GM19438 (cell line): Measurements from ENCODE around the gene RASSF10.

ENCODE experiments used
- ATAC-seq: cut with Tn5 transposase; IDR thresholded peaks from one replicate; pipeline ENCODE4 v1.9.1; 2021; ENCODE audit warnings: low read depth; ENCODE audit not compliant: unreplicated experiment

Gene RASSF10

DNA sequence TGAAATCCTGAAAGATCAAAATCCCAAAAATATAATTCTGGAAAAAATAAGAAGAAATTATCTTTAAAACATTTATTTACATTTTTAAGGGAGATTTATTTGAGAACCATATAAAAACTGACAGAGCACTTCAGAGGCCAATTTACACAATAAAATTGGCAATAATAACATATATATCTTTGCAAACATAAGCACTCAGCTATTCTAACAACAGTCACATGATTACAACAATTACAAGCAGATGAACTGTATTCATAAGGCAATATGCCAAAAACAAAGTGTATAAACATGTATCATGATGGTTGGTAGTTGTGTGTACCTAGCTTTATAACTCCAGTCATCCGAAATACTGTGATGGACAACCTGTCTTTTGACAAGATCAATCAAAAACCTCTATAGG, 17.7 kb upstream of the RASSF10 start:
- no peak for ATAC-seq

DNA sequence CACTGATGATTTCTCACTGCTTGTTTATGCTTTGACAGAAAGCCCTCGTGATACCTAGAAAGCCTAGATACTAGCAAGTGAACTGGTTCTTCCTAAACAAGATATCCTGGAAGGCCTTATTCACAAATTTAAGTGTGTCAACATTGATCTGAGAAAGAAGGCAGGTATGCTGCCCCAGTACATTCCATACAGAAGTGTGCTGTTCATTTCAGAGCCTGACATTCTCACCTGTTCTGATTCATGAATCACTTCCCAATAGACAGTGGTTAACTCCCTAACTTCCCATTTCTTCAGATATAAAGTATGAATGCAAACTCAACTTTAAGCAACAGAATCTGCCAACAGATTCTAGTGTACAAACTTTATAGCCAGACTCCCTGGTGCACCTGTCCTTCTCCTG, 15.5 kb upstream of the RASSF10 start:
- no peak for ATAC-seq

- ATAC-seq: no peak
Measured at GRCh38 chr11:12994476-12994875, 14.6 kb upstream of the RASSF10 start.

DNA sequence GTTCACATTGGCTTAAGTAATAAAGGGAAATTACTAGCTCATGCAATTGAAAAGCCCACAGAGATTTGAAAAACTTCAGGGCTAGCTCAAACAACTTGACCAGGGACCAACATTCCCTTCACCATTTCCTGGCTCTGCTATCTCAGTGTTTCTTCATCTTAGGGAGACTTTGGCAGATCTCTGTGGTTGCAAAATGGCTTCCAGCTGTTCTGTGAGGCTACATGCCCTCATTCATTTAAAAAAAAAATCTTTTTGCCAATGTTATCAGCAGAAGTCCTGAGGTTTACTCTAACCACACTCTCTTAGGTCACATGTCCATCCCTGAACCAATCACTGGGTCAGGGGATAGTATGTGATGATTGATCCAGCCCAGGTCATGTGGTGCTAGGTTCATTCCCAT, 13.9 kb upstream of the RASSF10 start:
- ATAC-seq: no peak

DNA sequence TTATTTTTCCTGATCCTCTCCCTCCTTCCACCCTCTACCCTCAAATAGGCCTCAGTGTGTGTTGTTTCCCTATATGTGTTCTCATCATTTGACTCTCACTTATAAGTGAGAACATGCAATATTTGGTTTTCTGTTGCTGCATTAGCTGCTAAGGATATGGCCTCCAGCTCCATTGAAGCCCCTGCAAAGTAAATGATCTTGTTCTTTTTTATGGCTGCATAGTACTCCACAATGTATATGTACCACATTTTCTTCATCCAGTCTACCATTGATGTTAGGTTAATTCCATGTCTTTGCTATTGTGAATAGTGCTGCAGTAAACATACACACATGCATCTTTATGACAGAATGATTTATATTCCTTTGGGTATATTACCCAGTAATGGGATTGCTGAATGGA, 13.3 kb upstream of the RASSF10 start:
- no peak for ATAC-seq

DNA sequence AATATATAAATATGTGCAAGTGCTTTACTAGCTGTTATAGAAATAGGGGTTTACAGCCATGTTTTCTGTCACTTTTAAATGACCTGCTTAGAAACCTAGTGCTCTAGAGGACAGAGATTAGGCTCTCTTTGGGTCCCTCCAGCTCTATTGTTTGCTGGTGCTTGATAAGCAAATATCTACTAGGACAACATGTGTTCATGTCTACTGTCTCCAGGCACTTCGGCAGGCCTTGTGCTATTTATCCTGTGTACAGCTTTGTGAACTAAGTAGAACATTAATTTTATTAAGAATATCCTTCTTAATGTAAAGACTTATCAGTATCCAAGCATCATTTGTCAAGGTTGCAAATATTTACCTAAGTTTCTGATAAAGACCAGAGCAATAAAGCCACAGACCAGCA, 11.9 kb upstream of the RASSF10 start:
- ATAC-seq: no peak

- no peak for ATAC-seq
Measured at GRCh38 chr11:12998336-12998735, 10.8 kb upstream of the RASSF10 start.

GRCh38 chr11:12999597-12999996, 9.5 kb upstream of the RASSF10 start:
- no peak for ATAC-seq

DNA sequence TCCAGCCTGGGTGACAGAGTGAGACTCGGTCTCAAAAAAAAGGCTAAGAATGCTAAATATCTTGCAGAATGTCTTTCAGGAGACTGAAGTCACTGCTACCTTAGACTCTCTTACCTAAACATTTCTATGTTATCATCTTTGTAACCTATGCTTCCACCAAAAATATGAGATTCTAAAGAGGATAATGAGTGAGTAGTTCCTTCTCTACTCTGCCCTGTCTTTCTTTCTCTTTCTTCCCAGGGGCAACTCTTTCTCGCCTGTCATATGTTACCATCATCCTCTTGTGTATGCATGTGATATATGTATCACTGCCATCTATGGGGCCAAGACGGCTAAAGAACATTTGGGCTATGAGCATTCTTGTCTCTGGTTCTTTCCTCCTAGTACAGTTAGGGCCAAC, 9.0 kb upstream of the RASSF10 start:
- no peak for ATAC-seq

DNA sequence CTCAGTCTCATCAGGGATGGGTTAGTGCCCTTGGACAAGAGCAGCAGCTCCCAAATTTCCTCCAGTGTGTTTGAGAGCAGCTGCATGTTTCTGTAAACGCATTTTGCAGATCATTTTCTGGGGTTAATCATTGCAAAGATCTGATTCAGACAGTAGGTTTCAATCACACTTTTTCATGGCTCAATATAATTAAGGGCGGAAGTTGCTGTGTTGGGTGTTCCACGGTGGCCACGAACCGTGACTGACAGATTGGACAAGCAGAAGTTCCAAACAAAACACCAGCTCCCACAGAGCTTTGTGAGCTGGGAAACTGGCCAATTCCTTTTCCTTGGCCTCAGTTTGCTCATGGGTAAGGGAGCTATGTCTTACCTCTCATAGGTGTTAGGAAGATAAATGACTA, 8.4 kb upstream of the RASSF10 start:
- ATAC-seq: no peak

- ATAC-seq: no peak
Measured at GRCh38 chr11:13003736-13004493, 5.2 kb upstream of the RASSF10 start.

DNA sequence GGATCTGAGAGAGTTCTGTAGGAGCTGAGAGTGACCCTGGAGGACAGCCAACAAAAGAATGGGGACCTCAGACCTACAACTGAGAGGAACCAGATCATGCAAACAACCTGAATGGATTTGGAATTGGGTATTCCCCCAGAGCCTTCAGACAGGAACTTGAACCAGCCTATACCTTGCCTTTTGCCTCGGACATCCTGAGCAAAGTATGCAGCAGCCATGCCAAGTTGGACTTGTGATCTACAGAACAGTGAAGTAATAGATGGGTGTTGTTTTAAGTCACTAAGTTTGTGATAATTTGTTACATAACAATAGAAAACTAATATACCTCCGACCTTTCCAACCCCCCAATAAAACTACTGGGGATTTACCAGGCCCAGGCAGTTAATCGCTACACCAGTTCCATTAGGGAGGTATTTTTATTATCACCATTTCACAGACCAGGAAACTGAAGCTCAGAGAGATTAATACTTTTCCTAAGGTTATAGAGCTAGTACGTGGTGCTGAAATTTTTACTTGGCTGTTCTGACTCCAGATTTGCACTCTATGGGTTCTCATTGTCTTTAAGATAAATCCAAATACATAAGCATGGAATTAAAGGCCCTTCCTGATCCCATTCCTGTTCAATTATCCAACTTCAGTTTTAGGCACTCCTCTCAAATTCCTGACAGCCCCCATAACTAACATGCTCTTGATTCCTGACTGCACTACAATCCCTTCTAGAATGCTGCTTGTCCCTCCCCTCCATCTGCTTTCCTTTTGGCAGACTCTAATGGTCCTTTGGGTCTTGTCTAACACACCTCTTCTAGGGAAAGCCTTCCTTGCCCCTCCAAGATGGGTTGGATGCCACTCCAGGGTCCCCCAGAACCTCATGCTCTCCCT, 1.7 kb upstream of the RASSF10 start:
- no peak for ATAC-seq

- no peak for ATAC-seq
Measured at GRCh38 chr11:13008061-13008435, 1.1 kb upstream of the RASSF10 start.

- ATAC-seq: peak; percentile 38
Measured at GRCh38 chr11:13009476-13009920, 382 bp downstream of the RASSF10 start.

DNA sequence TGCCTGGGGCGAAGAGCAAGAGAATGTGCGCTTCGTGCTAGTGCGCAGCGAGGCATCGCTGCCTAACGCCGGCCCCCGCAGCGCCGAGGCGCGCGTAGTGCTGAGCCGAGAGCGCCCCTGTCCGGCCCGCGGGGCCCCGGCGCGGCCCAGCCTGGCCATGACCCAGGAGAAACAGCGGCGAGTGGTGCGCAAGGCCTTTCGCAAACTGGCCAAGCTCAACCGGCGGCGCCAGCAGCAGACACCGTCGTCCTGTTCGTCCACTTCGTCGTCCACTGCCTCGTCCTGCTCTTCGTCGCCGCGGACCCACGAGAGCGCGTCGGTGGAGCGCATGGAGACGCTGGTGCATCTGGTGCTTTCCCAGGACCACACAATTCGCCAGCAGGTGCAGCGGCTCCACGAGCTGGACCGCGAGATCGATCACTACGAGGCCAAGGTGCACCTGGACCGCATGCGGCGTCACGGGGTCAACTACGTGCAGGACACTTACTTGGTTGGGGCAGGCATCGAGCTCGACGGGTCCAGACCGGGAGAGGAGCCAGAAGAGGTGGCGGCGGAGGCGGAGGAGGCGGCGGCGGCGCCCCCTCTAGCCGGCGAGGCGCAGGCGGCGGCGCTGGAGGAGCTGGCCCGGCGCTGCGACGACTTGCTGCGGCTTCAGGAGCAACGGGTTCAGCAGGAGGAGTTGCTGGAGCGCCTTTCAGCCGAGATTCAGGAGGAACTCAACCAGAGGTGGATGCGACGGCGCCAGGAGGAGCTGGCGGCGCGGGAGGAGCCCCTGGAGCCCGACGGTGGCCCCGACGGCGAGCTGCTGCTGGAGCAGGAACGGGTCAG, 1.0 kb downstream of the RASSF10 start:
- peak; percentile 12 for ATAC-seq

GRCh38 chr11:13010749-13011465, 1.8 kb downstream of the RASSF10 start:
- no peak for ATAC-seq

DNA sequence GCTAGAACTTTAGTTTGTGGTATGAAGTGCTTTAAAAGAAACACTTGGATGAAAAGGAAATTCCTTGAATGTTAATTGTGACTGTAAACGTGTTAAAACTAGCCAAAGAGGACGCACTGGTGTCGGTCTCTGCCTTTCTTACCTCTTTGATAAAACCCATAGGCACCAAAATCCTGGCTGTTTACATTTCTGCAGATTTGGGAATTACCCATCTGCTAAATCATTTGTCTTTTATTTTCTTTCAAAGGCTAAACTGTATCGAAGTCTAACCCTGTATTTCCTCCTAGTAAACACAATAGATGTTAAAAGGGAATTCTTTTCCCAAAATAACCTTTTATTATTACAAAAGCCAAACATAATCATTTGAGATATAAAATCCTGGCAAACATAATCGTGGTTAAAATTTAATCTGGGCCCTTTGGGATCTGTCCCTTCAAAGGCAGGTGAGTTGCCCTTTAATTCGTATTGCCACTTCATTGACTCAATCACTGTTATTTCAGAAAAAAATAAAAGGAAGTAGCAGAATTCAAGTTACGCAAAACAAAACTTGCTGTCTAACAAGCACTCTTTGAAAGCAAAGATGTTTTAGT, 2.4 kb downstream of the RASSF10 start:
- ATAC-seq: no peak

GRCh38 chr11:13012056-13012661, 3.0 kb downstream of the RASSF10 start:
- ATAC-seq: no peak

- no peak for ATAC-seq
Measured at GRCh38 chr11:13013054-13013488, 4.0 kb downstream of the RASSF10 start.

DNA sequence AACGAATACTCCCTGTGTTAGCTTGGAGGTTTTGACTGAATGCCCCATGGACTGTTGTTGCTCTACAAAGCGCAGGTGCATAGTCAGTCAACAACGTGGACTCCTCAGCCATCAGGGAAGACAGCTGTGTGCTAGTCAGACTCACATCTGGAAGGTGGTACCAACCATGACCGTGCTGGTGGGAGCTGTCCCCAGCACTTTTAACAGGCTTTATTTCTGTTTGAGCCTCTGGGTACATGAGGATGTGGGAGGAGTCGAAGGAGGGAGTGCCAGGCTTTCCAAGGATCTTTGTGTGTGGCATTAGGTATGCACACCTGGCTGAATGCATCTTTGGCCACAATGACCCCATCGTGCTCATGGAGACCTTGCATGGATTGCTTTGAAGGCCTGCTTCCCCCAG, 6.6 kb downstream of the RASSF10 start:
- ATAC-seq: no peak
